GM23338 (cell line): ENCODE measurements around the gene CTNNA3.

ENCODE experiments used
- CTCF ChIP-seq, 2 experiments: fragments of 200-600 bp in 1 of 2; sonication (generic) in 1 of 2; conservative IDR thresholded peaks; 2 replicates each; pipeline versions ENCODE4 v1.5.1 to v1.6.1; 2016 to 2017; ENCODE audit warnings: antibody characterized with exemption in 2 of 2, low read depth in 2 of 2, mild to moderate bottlenecking in 2 of 2, moderate library complexity in 1 of 2
- EZH2 ChIP-seq: fragments of 200-600 bp; sonication (generic); IDR thresholded peaks from one replicate; pipeline ENCODE4 v1.8.0; 2017; ENCODE audit warnings: antibody characterized with exemption, mild to moderate bottlenecking, low read depth; ENCODE audit not compliant: unreplicated experiment
- EZH2phosphoT487 ChIP-seq: fragments of 200-600 bp; sonication (generic); IDR thresholded peaks from one replicate; pipeline ENCODE4 v1.8.1; 2018; ENCODE audit warnings: antibody characterized with exemption; ENCODE audit not compliant: unreplicated experiment
- POLR2AphosphoS5 ChIP-seq: IDR thresholded peaks from 2 replicates; pipeline ENCODE4 v1.6.1; 2016; ENCODE audit warnings: antibody characterized with exemption, low read depth
- REST ChIP-seq: IDR thresholded peaks from one replicate; pipeline ENCODE4 v1.6.1; 2018; ENCODE audit warnings: antibody characterized with exemption; ENCODE audit not compliant: unreplicated experiment
- TF ChIP-seq, protein P1 (sequence below): fragments of 250-450 bp; sonication (Bioruptor Pico); IDR thresholded peaks from 2 replicates; pipeline ENCODE4 v1.5.0; 2020; ENCODE audit warnings: mild to moderate bottlenecking, moderate library complexity

- TF ChIP-seq CTCF (conservative IDR thresholded peaks at IDR 0.05; ENCODE audit: low read depth in 2 of 2): no peak
- TF ChIP-seq EZH2phosphoT487: no peak
- TF ChIP-seq POLR2AphosphoS5: no peak
- no peak for TF ChIP-seq EZH2
- TF ChIP-seq, protein P1, sequence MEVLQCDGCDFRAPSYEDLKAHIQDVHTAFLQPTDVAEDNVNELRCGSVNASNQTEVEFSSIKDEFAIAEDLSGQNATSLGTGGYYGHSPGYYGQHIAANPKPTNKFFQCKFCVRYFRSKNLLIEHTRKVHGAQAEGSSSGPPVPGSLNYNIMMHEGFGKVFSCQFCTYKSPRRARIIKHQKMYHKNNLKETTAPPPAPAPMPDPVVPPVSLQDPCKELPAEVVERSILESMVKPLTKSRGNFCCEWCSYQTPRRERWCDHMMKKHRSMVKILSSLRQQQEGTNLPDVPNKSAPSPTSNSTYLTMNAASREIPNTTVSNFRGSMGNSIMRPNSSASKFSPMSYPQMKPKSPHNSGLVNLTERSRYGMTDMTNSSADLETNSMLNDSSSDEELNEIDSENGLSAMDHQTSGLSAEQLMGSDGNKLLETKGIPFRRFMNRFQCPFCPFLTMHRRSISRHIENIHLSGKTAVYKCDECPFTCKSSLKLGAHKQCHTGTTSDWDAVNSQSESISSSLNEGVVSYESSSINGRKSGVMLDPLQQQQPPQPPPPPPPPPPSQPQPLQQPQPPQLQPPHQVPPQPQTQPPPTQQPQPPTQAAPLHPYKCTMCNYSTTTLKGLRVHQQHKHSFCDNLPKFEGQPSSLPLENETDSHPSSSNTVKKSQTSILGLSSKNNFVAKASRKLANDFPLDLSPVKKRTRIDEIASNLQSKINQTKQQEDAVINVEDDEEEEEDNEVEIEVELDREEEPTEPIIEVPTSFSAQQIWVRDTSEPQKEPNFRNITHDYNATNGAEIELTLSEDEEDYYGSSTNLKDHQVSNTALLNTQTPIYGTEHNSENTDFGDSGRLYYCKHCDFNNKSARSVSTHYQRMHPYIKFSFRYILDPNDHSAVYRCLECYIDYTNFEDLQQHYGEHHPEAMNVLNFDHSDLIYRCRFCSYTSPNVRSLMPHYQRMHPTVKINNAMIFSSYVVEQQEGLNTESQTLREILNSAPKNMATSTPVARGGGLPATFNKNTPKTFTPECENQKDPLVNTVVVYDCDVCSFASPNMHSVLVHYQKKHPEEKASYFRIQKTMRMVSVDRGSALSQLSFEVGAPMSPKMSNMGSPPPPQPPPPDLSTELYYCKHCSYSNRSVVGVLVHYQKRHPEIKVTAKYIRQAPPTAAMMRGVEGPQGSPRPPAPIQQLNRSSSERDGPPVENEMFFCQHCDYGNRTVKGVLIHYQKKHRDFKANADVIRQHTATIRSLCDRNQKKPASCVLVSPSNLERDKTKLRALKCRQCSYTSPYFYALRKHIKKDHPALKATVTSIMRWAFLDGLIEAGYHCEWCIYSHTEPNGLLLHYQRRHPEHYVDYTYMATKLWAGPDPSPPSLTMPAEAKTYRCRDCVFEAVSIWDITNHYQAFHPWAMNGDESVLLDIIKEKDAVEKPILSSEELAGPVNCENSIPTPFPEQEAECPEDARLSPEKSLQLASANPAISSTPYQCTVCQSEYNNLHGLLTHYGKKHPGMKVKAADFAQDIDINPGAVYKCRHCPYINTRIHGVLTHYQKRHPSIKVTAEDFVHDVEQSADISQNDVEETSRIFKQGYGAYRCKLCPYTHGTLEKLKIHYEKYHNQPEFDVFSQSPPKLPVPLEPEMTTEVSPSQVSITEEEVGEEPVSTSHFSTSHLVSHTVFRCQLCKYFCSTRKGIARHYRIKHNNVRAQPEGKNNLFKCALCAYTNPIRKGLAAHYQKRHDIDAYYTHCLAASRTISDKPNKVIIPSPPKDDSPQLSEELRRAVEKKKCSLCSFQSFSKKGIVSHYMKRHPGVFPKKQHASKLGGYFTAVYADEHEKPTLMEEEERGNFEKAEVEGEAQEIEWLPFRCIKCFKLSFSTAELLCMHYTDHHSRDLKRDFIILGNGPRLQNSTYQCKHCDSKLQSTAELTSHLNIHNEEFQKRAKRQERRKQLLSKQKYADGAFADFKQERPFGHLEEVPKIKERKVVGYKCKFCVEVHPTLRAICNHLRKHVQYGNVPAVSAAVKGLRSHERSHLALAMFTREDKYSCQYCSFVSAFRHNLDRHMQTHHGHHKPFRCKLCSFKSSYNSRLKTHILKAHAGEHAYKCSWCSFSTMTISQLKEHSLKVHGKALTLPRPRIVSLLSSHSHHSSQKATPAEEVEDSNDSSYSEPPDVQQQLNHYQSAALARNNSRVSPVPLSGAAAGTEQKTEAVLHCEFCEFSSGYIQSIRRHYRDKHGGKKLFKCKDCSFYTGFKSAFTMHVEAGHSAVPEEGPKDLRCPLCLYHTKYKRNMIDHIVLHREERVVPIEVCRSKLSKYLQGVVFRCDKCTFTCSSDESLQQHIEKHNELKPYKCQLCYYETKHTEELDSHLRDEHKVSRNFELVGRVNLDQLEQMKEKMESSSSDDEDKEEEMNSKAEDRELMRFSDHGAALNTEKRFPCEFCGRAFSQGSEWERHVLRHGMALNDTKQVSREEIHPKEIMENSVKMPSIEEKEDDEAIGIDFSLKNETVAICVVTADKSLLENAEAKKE (CRISPR knock-in tag): no peak
- no peak for TF ChIP-seq REST
Measured at GRCh38 chr10:66337211-66337610, 1358.8 kb downstream of the CTNNA3 start.
